ENCODE results near the gene TCEANC.
"Not testable (repeated sequence)": the region's sequence is repeated elsewhere in the genome, so short reads cannot be mapped to it uniquely, and the experiment has no call there.

TCEANC gene

GRCh38 chrX:13646154-13646549 lies 6.8 kb upstream of the TCEANC start:
- H3K4me3 ChIP-seq (ENCODE audit: low read length): no peak overlapping the region
- H3K36me3 ChIP-seq (ENCODE audit: insufficient read depth, low read length): no peaks in the 10 kb centered on the region
- H3K9me3 ChIP-seq (ENCODE audit: low read length): no peaks in the 10 kb centered on the region
- peaks cover 3% of the 10 kb centered on the region for H3K4me1 ChIP-seq (ENCODE audit: insufficient read depth, low read length)
- no peak overlapping the region for H2AFZ ChIP-seq (ENCODE audit: low read depth, low read length)
- H3K27me3 ChIP-seq (ENCODE audit: insufficient read depth, low read length): no peaks in the 10 kb centered on the region

DNA sequence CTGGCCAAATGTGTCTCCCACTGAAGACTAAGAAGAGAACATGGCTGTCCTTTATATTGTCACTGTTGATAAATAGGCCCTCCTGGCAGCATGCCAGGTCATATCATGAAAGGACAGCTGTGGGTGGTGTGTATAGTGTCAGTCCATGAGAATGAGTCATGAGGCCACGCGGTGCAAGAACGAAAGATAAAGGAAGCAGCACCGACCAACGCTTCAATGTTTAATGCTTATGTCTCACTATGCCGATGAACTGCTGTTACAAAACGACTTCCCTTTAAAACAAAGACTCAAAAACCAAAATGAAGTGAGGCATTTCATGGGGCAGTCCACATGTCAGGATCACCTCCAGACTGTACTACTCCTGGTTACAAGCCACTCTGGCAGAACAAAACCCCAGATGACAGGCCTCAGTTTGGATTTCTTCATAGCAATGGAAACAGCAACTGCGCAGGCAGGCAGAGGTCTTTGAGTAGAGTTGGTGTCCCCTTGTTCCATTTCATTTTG lies 5.2 kb upstream of the TCEANC start:
- Histone ChIP-seq H3K4me3 (ENCODE audit: low read length) (no peak overlapping the region), H3K9me3 (ENCODE audit: low read length) (no peaks in the 10 kb centered on the region), H3K36me3 (ENCODE audit: insufficient read depth, low read length) (no peaks in the 10 kb centered on the region), H3K27me3 (ENCODE audit: insufficient read depth, low read length) (no peaks in the 10 kb centered on the region), H3K4me1 (ENCODE audit: insufficient read depth, low read length) (peaks cover 7% of the 10 kb centered on the region), H2AFZ (ENCODE audit: low read depth, low read length) (no peak overlapping the region)

DNA sequence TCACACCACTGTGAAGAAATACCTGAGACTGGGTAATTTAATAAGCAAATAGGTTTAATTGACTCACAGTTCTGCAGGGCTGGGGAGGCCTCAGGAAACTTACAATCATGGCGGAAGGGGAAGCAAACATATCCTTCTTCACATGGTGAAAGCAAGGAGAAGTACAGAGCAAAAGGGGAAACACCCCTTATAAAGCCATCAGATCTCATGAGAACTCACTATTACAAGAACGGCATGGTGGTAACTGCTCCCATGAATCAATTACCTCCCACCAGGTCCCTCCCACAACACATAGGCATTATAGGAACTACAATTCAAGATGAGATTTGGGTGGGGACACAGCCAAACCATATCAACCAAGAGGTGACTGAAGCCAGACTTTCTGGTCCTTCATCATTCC lies 4.6 kb upstream of the TCEANC start:
- not testable (repeated sequence) for H3K4me3 ChIP-seq (ENCODE audit: low read length); H3K4me1 ChIP-seq (ENCODE audit: insufficient read depth, low read length); H2AFZ ChIP-seq (ENCODE audit: low read depth, low read length); H3K36me3 ChIP-seq (ENCODE audit: insufficient read depth, low read length); H3K27me3 ChIP-seq (ENCODE audit: insufficient read depth, low read length); H3K9me3 ChIP-seq (ENCODE audit: low read length)

GRCh38 chrX:13649838-13650237 lies 3.1 kb upstream of the TCEANC start:
- Histone ChIP-seq H3K9me3 (ENCODE audit: low read length) (no peaks in the 10 kb centered on the region), H3K27me3 (ENCODE audit: insufficient read depth, low read length) (no peaks in the 10 kb centered on the region), H3K4me3 (ENCODE audit: low read length) (no peak overlapping the region), H3K36me3 (ENCODE audit: insufficient read depth, low read length) (no peaks in the 10 kb centered on the region), H3K4me1 (ENCODE audit: insufficient read depth, low read length) (peaks cover 11% of the 10 kb centered on the region), H2AFZ (ENCODE audit: low read depth, low read length) (no peak overlapping the region)

GRCh38 chrX:13650318-13650717 lies 2.6 kb upstream of the TCEANC start:
- Histone ChIP-seq H2AFZ (ENCODE audit: low read depth, low read length) (no peak overlapping the region), H3K9me3 (ENCODE audit: low read length) (no peaks in the 10 kb centered on the region), H3K27me3 (ENCODE audit: insufficient read depth, low read length) (no peaks in the 10 kb centered on the region), H3K36me3 (ENCODE audit: insufficient read depth, low read length) (no peaks in the 10 kb centered on the region), H3K4me3 (ENCODE audit: low read length) (no peak overlapping the region), H3K4me1 (ENCODE audit: insufficient read depth, low read length) (peaks cover 11% of the 10 kb centered on the region)

GRCh38 chrX:13651150-13651549 lies 1.8 kb upstream of the TCEANC start:
- no peak overlapping the region for H2AFZ ChIP-seq (ENCODE audit: low read depth, low read length)

DNA sequence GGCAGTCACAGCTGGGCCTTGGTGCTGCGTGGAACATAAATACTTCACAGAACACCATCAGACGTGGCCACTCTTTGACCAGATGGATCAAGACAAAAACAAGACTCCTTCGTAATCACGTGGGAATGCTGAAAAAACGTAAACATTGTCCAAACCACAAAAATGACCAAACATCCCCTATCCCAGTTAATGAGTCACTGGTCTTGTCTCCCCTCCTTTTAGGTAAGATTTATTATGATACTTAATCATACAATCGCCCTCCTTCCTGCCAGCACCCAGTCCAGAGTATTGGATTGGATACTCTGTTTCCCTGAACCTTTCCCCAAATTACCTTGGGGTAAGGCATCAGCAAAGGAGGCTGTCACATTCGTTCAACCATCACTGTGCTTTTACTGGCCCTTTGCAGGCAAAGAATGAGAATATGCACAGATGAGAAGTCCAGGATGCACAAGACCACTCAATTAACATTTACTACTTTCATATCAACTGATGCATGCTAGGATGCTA lies 601 bp upstream of the TCEANC start:
- no peaks in the 10 kb centered on the region for H3K36me3 ChIP-seq (ENCODE audit: insufficient read depth, low read length)
- H3K4me3 ChIP-seq (ENCODE audit: low read length): peak overlapping the region; percentile 59
- no peaks in the 10 kb centered on the region for H3K9me3 ChIP-seq (ENCODE audit: low read length)
- H3K27me3 ChIP-seq (ENCODE audit: insufficient read depth, low read length): no peaks in the 10 kb centered on the region
- H3K4me1 ChIP-seq (ENCODE audit: insufficient read depth, low read length): peaks cover 11% of the 10 kb centered on the region
- no peak overlapping the region for H2AFZ ChIP-seq (ENCODE audit: low read depth, low read length)

More at GRCh38 chrX:13651150-13651549, 1.8 kb upstream of the TCEANC start:
- no peaks in the 10 kb centered on the region for H3K27me3 ChIP-seq (ENCODE audit: insufficient read depth, low read length)
- H3K4me3 ChIP-seq (ENCODE audit: low read length): no peak overlapping the region
- no peaks in the 10 kb centered on the region for H3K9me3 ChIP-seq (ENCODE audit: low read length)
- no peaks in the 10 kb centered on the region for H3K36me3 ChIP-seq (ENCODE audit: insufficient read depth, low read length)
- H3K4me1 ChIP-seq (ENCODE audit: insufficient read depth, low read length): peaks cover 11% of the 10 kb centered on the region

DNA sequence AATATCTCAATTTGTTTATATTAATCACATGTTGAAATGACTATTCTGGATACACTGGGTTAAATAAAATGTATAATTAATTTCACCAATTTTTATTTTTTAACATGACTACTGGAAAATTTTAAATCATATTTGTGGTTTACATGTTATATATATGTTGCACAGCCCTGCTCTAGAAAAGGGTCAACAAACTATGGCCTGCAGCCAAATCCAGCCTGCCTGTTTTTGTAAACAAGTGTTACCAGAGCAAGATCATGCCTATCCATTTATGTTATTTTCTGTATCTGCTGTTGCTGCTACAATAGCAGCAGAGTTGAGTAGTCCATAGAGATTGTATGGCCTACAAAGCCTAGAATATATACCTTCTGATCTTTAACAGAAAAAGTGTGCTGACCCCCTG lies 1.2 kb downstream of the TCEANC start:
- Histone ChIP-seq H3K27me3 (ENCODE audit: insufficient read depth, low read length) (no peaks in the 10 kb centered on the region), H3K4me3 (ENCODE audit: low read length) (peak overlapping the region; percentile 59), H3K36me3 (ENCODE audit: insufficient read depth, low read length) (no peaks in the 10 kb centered on the region), H3K9me3 (ENCODE audit: low read length) (no peaks in the 10 kb centered on the region), H3K4me1 (ENCODE audit: insufficient read depth, low read length) (peaks cover 12% of the 10 kb centered on the region), H2AFZ (ENCODE audit: low read depth, low read length) (no peak overlapping the region)

GRCh38 chrX:13655674-13656073 lies 2.7 kb downstream of the TCEANC start:
- no peak overlapping the region for H3K4me3 ChIP-seq (ENCODE audit: low read length)
- H3K9me3 ChIP-seq (ENCODE audit: low read length): no peaks in the 10 kb centered on the region
- H2AFZ ChIP-seq (ENCODE audit: low read depth, low read length): no peak overlapping the region
- peaks cover 13% of the 10 kb centered on the region for H3K4me1 ChIP-seq (ENCODE audit: insufficient read depth, low read length)
- H3K27me3 ChIP-seq (ENCODE audit: insufficient read depth, low read length): no peaks in the 10 kb centered on the region
- H3K36me3 ChIP-seq (ENCODE audit: insufficient read depth, low read length): no peaks in the 10 kb centered on the region

DNA sequence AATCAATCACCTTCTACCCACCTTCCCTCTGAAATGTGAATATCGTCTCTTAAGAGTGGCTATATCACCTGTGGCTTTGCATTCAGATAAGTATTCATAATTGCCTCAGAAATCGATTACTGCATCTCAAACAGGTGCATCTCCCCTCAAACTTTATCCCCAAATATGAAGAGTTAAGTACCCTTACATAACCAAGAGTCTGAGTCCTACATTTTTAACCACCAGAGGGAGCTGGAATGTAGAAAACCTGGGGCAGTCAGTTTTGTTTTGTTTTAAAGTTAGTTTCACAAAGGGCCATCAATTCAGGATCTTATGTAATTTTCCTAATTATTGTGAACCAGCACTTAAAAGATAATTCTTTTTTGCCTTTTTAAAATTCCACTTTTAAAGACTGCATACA lies 5.7 kb downstream of the TCEANC start:
- H2AFZ ChIP-seq (ENCODE audit: low read depth, low read length): peak overlapping the region; percentile 72
- peaks cover 9% of the 10 kb centered on the region for H3K4me1 ChIP-seq (ENCODE audit: insufficient read depth, low read length)
- H3K9me3 ChIP-seq (ENCODE audit: low read length): no peaks in the 10 kb centered on the region
- no peaks in the 10 kb centered on the region for H3K36me3 ChIP-seq (ENCODE audit: insufficient read depth, low read length)
- no peaks in the 10 kb centered on the region for H3K27me3 ChIP-seq (ENCODE audit: insufficient read depth, low read length)
- H3K4me3 ChIP-seq (ENCODE audit: low read length): no peak overlapping the region

DNA sequence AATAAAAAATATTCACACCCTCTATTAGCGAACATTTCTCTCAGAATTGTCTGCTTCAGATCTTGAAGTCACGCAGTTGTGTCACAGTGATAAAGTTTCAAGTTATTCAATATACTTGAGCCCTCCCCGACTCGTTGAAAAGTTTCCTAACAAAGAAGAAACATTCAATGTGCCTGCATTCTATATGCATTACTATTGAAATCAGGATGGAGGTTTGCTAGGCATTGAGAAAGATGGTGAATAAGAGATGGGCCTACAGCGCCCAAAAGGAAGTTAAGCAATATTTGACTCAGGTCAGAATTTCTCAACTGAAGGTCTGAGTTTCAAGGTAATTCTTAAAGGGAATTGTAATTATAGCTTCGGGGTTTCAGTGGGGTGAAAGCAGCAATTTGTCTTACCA lies 6.1 kb downstream of the TCEANC start:
- Histone ChIP-seq H3K36me3 (ENCODE audit: insufficient read depth, low read length) (no peaks in the 10 kb centered on the region), H2AFZ (ENCODE audit: low read depth, low read length) (peak overlapping the region; percentile 72), H3K4me1 (ENCODE audit: insufficient read depth, low read length) (peaks cover 5% of the 10 kb centered on the region), H3K9me3 (ENCODE audit: low read length) (no peaks in the 10 kb centered on the region), H3K27me3 (ENCODE audit: insufficient read depth, low read length) (no peaks in the 10 kb centered on the region), H3K4me3 (ENCODE audit: low read length) (no peak overlapping the region)

GRCh38 chrX:13661735-13662288 lies 8.9 kb downstream of the TCEANC start:
- Histone ChIP-seq H3K4me3 (ENCODE audit: low read length) (no peak overlapping the region), H3K36me3 (ENCODE audit: insufficient read depth, low read length) (no peaks in the 10 kb centered on the region), H2AFZ (ENCODE audit: low read depth, low read length) (no peak overlapping the region), H3K9me3 (ENCODE audit: low read length) (no peaks in the 10 kb centered on the region), H3K4me1 (ENCODE audit: insufficient read depth, low read length) (peaks cover 5% of the 10 kb centered on the region), H3K27me3 (ENCODE audit: insufficient read depth, low read length) (no peaks in the 10 kb centered on the region)

DNA sequence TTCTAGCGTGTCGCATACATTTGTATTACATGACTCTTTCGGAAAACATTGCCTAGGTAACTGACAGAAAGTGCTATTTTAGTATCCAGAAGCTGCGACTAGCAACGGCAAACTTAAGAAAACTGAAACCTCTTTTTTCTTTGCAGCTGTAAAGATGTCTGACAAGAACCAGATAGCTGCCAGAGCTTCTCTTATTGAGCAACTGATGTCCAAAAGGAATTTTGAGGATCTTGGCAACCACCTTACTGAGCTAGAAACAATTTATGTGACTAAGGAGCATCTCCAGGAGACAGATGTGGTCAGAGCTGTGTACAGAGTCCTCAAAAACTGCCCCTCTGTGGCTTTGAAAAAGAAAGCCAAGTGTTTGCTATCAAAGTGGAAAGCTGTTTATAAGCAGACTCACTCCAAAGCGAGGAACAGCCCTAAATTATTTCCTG lies 9.4 kb downstream of the TCEANC start:
- no peak overlapping the region for H2AFZ ChIP-seq (ENCODE audit: low read depth, low read length)
- H3K9me3 ChIP-seq (ENCODE audit: low read length): no peaks in the 10 kb centered on the region
- H3K27me3 ChIP-seq (ENCODE audit: insufficient read depth, low read length): no peaks in the 10 kb centered on the region
- H3K4me3 ChIP-seq (ENCODE audit: low read length): no peak overlapping the region
- peaks cover 5% of the 10 kb centered on the region for H3K4me1 ChIP-seq (ENCODE audit: insufficient read depth, low read length)
- H3K36me3 ChIP-seq (ENCODE audit: insufficient read depth, low read length): no peaks in the 10 kb centered on the region

GRCh38 chrX:13664020-13664419 lies 11.1 kb downstream of the TCEANC start:
- no peak overlapping the region for H3K4me3 ChIP-seq (ENCODE audit: low read length)
- no peaks in the 10 kb centered on the region for H3K9me3 ChIP-seq (ENCODE audit: low read length)
- H2AFZ ChIP-seq (ENCODE audit: low read depth, low read length): no peak overlapping the region
- H3K4me1 ChIP-seq (ENCODE audit: insufficient read depth, low read length): peaks cover 2% of the 10 kb centered on the region
- H3K27me3 ChIP-seq (ENCODE audit: insufficient read depth, low read length): no peaks in the 10 kb centered on the region
- no peaks in the 10 kb centered on the region for H3K36me3 ChIP-seq (ENCODE audit: insufficient read depth, low read length)
